ENCODE data around the gene HOXD13.

HOXD13 gene

DNA sequence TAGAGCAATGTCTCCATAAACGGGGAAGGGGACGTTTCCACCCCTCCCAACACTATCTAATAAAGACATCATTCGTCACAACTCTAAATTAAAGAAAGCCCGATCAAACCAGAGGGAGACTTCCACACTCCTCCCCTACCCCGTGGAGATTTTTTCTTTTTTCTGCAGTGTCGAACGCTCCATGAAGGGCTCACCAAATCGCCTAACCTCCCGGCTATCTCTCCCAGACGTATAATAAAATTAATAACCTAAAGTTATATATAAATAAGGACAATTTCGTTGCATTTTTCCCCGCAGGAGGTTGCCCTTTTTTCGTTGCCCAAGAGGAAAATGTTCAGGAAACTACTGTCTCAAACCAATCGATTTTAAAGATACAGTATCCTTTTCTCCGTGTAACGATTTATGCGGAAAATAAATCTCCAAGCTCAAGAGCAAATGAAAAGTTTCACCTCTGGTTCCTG is 11.1 kb upstream of the HOXD13 start:
- no peak for DNase-seq (ENCODE audit: low spot score)

DNA sequence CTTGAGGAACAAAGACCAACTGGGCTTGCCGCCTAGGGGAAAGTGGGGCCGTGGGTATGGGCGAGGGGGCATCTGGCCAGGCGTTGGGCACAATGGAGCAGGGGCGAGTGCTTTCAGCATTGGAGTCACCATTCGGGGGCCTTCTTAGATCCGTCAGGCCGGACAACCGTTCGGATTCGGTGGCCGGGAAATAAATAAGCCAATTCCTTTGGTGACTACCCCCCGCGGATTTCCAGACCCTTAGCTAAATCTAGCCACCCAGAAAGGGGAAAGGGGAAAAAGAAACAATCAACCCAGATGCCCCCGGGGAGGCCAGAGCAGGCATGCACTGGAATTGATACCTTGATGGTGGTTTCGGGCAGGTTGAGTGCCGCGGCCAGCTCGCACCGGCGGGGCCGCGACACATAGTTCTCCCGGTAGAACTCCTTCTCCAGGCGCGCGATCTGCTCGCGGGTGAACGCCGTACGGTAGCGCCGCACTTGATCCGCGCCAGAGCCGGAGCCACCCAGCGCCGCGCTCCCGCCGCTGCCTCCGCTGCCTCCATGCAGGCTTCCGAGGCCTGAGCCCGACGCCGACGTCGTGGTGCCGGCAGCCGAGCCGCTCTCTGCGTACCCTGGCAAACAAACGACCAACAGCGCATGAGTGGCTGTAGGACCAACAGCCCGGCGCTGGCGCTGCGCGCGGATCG is 10.5 kb upstream of the HOXD13 start:
- DNase-seq (ENCODE audit: low spot score), result no peak

DNA sequence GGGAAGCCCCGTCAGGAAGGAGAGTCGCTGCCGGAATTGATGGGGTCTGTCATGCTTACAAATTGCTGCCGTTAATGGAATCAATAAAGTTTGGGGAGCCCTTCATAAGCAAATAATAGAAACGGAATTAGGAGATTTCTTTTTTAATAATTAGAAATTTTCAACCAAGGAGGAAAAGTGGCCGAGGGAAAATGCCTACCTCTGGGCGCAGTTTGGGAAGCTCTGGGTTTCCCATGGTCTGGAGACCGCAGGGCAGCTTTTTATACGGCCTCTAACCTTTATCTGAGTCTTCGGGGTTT is 10.0 kb upstream of the HOXD13 start:
- no peak for DNase-seq (ENCODE audit: low spot score)

DNA sequence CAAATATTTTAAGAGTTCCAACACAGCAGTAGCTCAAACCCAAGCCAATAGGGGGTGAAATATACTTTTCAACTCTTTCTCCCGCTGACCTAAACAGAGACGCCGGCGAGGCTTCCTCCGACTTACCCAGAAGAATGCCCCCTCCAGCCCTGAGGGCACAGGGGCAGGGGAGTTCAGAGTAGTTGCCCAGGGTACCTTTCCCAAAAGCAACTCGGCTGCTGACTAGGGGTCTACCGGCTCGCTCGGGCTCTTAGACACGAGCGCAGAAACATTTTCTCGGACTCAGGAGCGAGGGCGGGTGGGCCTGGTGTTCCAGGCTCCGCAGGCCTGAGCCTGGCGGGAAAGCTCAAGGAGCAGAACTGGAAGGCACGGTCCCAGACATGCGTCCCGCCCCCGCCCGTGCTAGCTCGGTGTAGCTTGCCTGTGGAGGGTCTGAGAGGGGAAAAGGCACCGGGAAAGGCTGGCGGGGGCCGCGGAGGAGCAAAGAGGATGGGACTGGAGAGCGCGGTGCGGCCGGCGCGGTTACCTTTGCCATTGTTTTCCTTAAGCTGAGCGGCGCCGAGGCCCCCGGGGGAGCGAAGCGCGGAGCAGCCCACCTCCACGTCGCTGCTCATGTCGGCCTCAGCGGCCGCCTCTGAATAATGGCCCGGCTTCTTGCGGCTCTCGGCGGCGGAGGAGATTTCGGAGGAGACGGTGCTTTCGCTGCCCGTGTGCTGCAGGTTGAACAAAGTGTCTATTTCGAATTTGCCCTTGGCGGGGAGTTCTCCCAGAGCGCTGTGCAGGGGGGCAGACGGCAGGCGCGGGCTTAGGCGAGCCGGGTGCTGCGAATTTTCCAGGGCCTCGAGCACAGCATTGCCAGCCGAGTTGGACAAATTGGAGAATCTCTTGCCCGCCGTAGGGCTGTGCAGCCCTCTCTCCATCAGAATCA is 9.4 kb upstream of the HOXD13 start:
- no peak for DNase-seq (ENCODE audit: low spot score)

DNA sequence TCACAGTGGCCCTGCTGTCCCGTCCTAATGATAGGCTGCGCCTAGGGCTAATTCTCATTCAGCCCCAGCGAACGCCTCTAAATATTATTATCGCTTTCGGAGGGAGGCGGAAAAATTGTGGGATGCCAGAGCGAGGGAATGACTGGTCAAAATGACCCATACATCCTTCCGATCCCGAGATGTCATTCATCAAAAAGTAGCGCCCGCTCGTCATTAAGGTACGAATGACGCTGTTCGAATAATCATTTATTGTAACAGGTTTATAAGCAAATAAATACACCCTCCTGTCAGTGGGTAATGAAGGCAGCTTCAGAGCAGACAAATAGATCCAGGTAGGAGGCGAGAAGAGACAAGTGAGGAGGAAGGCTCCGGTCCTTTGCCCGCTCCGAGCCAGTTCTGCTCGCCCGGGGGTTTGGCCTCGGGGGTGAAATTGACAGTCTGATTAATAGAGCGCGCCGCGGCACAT is 8.7 kb upstream of the HOXD13 start, which contains the start of gene EVX2:
Gene EVX2, minus strand, starts transcription at position 167 of the 466 bp plus-strand sequence. CDS start 186 bp downstream, outside the sequence.
- no peak for DNase-seq (ENCODE audit: low spot score)

DNA sequence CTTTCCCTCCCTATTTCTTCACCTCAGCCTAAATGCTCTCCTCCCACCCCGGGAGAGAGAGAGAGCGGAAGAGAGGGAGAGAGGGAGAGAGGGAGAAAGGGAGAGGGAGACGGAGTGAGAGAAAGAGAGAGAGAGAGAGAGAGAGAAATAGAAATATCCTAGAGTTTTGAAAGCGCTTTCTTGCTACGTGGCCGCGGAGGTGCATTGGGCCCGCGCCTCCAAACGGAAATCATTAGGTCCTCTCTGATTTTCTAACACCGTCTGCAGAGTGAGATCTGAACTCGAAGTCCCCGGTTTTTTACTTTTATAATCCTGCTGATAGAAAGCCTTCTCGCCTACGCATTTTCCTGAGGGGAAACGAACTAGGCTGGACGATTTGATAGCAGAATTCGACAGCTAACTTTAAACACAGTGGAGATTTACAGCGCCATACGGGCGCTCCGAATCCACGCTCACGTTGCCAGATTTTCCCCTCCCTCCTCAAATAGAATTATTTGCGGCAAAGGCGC is 7.9 kb upstream of the HOXD13 start:
- no peak for DNase-seq (ENCODE audit: low spot score)

DNA sequence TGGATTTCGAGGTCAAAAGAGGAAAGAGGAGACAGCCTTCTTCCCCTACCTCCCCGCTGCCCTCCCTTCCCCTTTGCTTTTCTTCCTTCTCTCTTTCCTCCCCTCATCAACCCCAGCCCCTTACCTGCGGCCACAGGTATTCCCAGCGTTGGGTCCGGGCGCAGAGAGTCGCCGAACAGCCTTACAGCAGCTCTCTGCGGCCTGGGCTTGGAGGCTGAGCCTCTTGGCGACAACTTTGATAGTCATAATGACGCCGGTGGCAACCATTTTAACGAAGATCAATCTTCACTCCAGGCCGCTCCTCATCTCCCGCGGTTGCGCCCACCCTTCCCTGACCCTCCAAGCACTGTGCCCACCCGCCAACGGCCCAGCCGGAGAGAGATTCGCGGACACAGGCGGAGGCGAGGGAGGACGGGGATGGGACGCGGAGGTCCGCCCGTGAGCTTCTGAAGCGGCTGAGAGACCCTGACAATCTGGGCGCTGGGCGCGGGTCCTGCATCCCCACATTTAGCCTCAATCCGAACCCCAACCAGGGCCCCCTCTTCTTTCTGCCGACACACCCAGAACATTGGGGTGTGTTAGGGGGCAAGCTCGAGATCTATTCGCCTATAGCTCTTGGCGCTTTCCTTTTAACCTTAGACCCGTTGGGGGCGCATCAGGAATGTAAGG is 7.3 kb upstream of the HOXD13 start:
- DNase-seq (ENCODE audit: low spot score), result no peak

DNA sequence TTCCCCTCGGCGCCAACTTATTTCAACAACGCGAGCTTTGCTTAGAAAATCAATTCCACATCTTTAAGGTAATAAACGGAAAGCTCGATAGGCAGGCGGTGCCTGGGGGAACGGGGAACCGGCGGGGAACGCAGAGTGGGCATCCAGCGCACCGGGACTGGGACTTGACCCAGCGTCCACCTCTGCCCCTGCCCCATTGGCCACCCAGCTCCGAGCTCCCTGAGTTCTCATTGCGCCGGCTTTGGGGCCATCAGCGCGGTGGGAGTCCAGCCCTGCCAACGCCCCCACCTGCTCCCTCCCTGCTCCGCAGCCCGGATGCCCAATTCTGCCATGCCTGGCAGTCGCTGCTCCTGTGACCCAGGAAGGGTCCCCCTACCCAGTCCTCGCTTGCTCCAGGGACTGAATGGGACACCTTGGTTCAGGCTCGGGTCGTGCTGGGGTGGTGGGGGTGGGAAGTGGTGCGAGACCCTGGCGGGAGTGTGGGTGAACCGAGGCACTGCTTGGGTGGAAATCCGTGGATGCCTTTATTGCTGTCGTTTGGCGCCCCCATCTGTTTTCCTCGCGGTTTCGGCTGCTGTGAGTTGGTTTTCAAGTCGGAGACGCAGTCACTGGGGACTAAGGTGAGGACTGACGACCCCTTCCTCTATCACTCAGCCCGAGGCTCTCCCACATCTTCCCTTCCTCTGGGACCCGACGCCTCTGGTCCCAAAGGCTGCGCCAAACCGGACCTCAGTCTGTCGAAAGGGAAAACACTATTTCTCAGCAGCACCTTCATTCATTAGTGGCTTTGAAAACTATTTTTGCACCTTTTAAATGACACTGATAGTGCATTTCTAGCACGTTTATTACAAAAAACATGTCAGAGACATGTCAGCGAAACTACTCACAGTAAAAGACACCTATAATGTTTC is 6.4 kb upstream of the HOXD13 start:
- no peak for DNase-seq (ENCODE audit: low spot score)

DNA sequence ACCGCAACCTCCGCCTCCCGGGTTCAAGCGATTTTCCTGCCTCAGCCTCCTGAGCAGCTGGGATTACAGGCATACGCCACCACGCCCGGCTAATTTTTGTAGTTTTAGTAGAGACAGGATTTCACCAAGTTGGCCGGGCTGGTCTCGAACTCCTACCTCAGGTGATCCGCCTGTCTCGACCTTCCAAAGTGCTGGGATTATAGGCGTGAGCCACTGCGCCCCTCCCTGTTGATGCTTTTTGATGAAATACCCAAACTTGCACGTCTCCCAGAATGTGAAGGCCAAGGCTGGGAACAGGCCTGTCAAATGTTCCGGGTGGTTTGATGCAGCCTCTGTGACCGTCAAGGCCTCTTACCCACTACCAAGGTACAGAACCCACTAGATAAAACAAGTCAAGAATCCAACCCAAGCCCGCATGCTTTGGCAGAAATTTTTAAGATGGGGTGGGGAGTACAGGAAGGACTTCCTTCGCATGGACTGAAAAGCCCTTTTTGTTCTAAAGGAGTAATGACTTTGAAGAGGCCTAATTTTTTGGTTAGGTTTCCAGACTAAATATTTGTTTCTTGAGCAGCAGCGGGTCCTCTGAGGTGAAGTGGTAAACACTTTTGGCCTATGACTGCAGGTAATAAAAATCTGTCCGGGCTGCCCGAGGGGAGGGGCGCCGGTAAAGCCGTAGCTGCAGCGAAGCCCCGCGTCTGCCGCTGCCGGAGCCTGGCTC is 5.0 kb upstream of the HOXD13 start:
- no peak for DNase-seq (ENCODE audit: low spot score)

DNA sequence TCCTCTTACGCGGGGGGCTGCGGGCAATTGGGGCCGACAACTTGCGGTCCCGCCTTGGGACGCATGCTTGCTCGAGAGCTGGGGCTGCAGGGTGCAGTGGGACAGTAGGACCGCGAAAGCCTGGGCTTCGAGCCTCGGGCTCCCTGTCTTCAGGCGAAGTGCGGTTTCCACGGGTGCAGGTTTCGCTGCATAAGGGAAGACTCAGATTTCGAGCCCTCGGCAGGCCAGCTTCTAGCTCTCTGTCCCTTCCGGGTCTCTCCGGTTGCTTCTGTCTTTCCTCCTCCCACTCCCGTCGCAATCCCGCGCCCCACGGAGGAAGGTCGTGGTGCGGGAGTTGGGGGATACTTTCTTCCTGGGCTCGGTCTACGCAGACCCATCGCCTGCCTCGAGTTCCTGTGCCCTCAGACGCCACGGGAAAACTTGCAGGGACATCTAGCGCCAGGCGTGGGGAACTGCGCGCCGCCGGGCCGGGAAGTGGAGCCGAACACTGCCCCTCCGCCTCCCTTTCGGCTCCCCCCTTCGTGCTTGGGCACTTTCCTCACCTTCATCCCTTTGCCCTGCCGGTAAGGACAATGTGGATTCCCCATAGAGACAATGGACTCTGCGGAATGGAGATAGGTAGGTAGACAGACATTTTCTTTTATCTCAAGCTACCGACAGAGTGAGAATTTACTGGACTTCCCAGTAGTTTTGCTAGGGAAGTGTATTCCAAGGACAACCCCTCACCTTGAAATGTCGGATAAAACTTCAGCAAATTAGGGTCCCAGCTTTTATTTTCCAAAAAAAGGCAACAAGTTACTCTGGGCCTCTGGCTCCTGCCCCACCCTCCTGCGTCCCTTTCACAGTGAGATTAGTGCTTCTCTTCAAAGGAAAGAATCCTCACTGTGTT is 4.2 kb upstream of the HOXD13 start:
- no peak for DNase-seq (ENCODE audit: low spot score)

DNA sequence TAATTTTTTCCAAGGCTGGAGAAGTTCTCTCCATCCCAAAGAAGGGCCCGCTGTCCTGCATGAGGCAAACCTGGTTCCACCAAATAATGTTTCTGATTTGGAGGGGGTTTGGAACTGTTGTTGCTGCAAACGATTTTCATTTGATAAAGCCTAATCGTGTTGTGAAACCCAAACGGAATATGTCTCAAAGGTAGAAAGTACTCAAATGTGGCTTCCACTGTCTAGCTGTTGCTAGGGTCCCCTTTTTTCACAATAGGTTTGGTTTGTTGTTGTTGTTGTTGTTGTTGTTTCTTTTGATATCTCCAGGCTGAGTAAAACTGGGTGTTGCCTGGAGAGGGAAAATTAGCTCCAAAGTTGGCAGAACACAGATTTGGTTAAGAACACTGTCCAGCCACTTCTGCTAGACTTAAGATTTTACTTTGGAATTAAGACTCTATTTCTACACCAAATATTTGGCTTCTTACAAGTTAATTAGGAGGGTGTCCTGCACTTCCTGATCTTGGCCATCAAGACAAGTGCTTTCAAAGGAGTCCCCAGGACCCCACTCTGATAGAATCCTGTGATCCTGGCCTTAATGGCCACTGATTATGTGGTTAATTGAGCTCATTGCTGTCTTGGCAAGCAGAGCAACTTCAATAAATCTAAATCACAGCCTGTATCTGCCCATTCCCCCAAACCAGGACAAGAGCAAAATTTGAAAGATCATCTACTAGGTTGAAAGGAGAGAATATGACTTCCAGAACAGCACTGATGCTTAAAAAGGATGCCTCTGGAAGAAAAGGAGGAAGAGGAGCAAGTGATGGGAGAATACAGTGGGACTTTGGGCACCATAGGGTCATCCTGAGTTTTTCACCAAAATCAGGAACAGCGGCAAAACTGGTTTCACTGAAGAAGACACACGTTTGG is 3.3 kb upstream of the HOXD13 start:
- DNase-seq (ENCODE audit: low spot score), result no peak

DNA sequence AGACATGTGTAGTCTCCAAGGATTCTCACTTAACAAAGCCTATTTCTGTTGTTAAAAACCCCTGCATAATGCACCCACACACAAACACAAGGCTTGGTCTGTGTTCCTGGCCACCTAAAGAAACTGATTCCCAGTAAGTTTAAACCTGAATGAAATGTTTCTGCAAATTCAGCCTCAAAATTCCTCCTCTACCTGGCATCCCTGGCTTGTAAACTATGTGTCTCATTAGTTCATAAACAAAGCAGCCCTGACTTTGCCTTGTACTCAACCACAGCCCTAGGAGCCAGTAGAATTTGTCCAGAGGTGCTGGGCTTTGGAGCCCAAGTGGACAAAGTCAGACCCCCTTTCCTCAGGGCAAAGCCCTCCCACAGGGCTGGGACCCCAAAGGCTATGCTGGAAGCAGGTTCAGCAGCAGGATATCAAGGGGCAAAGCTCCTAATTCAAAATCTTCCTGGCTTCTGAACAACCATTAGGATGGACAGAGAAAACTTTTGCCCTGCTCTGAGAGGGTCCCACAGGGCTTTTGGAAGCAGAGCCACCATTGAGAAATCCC is 2.6 kb upstream of the HOXD13 start:
- DNase-seq (ENCODE audit: low spot score), result no peak

DNA sequence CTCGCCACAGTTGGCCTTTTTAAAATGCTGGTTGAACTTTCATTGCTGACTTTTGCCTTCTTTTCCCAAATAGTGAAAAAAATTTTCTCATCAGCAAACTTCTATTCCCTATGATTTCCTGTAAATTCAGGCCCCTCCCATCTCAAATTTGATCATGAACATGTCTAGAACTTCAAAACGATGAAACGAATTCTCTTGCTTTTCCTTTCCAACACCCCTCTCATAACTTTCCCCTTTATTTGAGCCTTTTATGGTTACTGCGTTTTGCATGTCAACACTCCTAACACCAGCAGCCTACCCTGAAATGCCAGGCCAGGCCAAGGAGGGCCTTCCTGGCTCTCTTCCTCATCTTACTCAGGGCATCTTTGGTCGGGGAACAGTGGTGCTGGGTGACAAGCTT is 1.7 kb upstream of the HOXD13 start:
- no peak for DNase-seq (ENCODE audit: low spot score)

DNA sequence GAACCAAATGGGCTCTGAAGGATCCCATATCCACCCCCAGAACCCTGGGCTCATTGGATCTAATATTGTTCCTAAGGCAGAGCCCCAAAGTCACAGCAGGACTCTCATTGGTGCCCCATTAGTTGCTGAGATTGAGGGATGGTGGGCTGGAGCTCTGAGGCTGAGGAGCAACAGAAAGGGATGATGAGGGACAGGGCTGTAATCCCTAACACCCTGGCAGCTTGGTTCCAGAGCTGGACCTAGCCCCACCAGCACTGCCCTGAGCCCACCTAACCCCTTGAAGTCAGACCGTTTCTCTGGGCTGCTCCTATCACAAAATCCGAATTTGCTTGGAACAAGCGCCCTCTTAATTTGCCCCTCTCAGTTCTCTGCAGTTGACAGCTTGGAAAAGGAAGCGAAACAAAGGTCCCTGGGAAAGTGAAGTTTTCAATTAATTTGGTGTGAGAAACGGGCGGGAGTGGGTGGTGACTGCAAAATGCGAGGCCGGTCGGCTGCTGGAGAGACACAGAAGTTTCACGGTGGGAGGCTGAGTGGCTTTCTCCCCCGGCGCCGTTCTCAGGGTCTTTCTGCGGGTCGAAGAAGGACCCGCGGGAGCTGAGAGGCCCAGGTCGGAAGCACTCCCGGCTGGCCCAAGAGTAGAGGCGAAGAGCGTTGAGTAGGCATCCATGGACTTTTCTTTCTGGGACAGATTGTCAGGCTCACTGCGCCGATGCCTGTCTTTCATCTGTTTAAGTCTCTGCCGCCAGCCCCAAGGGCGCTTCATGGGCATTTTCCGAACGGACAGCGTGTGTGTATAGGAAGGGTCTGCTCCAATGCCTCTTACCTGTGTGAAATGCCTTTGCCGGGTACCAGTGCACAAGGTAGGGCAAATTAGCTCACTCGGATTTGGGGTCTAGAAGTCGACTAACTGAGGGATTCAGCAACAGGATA is 927 bp upstream of the HOXD13 start:
- DNase-seq (ENCODE audit: low spot score), result no peak

DNA sequence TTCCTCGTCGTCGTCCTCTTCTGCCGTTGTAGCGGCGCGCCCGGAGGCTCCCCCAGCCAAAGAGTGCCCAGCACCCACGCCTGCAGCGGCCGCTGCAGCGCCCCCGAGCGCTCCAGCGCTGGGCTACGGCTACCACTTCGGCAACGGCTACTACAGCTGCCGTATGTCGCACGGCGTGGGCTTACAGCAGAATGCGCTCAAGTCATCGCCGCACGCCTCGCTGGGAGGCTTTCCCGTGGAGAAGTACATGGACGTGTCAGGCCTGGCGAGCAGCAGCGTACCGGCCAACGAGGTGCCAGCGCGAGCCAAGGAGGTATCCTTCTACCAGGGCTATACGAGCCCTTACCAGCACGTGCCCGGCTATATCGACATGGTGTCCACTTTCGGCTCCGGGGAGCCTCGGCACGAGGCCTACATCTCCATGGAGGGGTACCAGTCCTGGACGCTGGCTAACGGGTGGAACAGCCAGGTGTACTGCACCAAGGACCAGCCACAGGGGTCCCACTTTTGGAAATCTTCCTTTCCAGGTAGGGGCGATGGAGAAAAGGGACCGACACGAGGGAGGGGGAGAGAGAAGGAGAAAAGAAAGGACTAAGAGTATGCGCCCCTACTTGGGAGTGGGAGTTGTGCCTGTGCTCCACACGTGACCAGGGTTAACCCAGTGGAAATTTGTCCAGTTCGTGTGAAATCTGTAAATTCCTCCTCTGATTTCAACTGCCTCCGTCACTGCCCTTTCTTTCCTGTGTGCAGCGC is 800 bp downstream of the HOXD13 start:
- no peak for DNase-seq (ENCODE audit: low spot score)

DNA sequence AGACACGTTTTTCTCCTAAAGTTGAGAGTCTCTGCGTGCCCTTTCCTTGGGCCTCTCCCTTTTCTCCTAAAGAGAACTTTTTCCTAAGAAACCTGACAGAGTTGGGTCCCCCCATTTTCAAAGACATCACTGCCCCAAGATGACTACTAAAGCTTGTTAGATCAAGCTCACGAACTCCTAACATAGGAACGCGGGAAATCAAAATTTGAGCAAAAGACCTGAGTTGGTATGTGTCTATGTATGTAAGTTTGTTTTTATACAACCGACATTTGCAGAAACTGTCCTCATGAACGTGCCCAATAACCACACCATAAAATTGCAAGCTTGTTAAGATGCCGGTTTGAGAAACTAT is 1.4 kb downstream of the HOXD13 start:
- no peak for DNase-seq (ENCODE audit: low spot score)

DNA sequence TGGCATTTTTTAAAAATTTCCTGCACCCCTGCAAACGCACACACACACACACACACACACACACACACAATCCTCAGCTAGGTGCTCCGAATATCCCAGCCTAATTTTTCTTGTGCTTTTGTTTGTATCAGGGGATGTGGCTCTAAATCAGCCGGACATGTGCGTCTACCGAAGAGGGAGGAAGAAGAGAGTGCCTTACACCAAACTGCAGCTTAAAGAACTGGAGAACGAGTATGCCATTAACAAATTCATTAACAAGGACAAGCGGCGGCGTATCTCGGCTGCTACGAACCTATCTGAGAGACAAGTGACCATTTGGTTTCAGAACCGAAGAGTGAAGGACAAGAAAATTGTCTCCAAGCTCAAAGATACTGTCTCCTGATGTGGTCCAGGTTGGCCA is 1.8 kb downstream of the HOXD13 start:
- no peak for DNase-seq (ENCODE audit: low spot score)
